ENCODE results near the gene SEC31B.

SEC31B gene

GRCh38 chr10:100516847-100517246 is 2.8 kb downstream of the SEC31B start:
- H3K9me2 ChIP-seq (replicated peaks; ENCODE audit: insufficient read depth, low read length) = no peaks in the 10 kb centered on the region
- no peak overlapping the region for H2AFZ ChIP-seq (ENCODE audit: low read depth, low read length, severe bottlenecking)
- no peaks in the 10 kb centered on the region for H3K9me3 ChIP-seq (ENCODE audit: insufficient read depth, low read length)
- no peaks in the 10 kb centered on the region for H3K36me3 ChIP-seq (ENCODE audit: low read length)
- H3F3A ChIP-seq (ENCODE audit: insufficient read depth) = no peaks in the 10 kb centered on the region; the same call in none of the 2 replicates
- no peaks in the 10 kb centered on the region for H3K27me3 ChIP-seq (ENCODE audit: low read length)
- no peak overlapping the region for H3K4me2 ChIP-seq (ENCODE audit: low read depth, low read length, poor library complexity, severe bottlenecking)
- no peaks in the 10 kb centered on the region for H3K79me2 ChIP-seq (ENCODE audit: insufficient read depth, low read length)
- H3K27ac ChIP-seq (ENCODE audit: low read depth, low read length) = no peak overlapping the region
- H4K20me1 ChIP-seq (ENCODE audit: low read depth, low read length) = no peaks in the 10 kb centered on the region
- no peak for TF ChIP-seq EZH2phosphoT487 (conservative IDR thresholded peaks at IDR 0.05; ENCODE audit: low read length)
- TF ChIP-seq, protein P1, sequence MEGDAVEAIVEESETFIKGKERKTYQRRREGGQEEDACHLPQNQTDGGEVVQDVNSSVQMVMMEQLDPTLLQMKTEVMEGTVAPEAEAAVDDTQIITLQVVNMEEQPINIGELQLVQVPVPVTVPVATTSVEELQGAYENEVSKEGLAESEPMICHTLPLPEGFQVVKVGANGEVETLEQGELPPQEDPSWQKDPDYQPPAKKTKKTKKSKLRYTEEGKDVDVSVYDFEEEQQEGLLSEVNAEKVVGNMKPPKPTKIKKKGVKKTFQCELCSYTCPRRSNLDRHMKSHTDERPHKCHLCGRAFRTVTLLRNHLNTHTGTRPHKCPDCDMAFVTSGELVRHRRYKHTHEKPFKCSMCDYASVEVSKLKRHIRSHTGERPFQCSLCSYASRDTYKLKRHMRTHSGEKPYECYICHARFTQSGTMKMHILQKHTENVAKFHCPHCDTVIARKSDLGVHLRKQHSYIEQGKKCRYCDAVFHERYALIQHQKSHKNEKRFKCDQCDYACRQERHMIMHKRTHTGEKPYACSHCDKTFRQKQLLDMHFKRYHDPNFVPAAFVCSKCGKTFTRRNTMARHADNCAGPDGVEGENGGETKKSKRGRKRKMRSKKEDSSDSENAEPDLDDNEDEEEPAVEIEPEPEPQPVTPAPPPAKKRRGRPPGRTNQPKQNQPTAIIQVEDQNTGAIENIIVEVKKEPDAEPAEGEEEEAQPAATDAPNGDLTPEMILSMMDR (IDR thresholded peaks at IDR 0.05; ENCODE audit: insufficient read depth, low read length, poor library complexity, severe bottlenecking) = no peak
- no peak overlapping the region for H3K9ac ChIP-seq (ENCODE audit: low read length)
- H3K4me3 ChIP-seq (ENCODE audit: insufficient read depth, low read length, poor library complexity, severe bottlenecking) = no peak overlapping the region

DNA sequence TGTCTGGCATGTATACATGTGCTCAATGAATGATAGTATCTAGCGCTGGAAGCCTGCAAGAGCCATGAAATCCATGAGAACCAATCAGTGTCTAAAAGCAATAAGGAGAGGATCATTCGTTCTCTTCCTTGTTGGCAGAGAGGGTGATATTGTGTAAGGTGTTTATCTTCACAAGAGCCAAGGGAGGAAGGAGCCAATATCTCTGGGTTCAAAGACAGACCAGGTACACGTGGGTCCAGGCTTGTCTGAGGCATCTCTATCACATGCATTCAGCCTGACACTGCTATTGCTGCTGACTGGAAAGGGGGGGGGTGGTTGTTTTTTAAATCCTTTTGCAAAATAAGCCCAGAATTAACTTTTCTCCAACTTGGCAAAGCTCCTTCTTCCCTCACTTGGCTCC is 4.0 kb downstream of the SEC31B start:
- no peak overlapping the region for H3K4me3 ChIP-seq (ENCODE audit: insufficient read depth, low read length, poor library complexity, severe bottlenecking)
- no peak overlapping the region for H3K4me2 ChIP-seq (ENCODE audit: low read depth, low read length, poor library complexity, severe bottlenecking)
- H3K9me2 ChIP-seq (replicated peaks; ENCODE audit: insufficient read depth, low read length) = no peaks in the 10 kb centered on the region
- no peaks in the 10 kb centered on the region for H3K27me3 ChIP-seq (ENCODE audit: low read length)
- no peak overlapping the region for H3K9ac ChIP-seq (ENCODE audit: low read length)
- H3K79me2 ChIP-seq (ENCODE audit: insufficient read depth, low read length) = no peaks in the 10 kb centered on the region
- H3K36me3 ChIP-seq (ENCODE audit: low read length) = no peaks in the 10 kb centered on the region
- TF ChIP-seq EZH2phosphoT487 (conservative IDR thresholded peaks at IDR 0.05; ENCODE audit: low read length) = no peak
- TF ChIP-seq, protein P1 (IDR thresholded peaks at IDR 0.05; ENCODE audit: insufficient read depth, low read length, poor library complexity, severe bottlenecking) = no peak
- H3K9me3 ChIP-seq (ENCODE audit: insufficient read depth, low read length) = no peaks in the 10 kb centered on the region
- H4K20me1 ChIP-seq (ENCODE audit: low read depth, low read length) = no peaks in the 10 kb centered on the region
- H2AFZ ChIP-seq (ENCODE audit: low read depth, low read length, severe bottlenecking) = no peak overlapping the region
- no peak overlapping the region for H3K27ac ChIP-seq (ENCODE audit: low read depth, low read length)
- no peaks in the 10 kb centered on the region; the same call in 1 of the 2 replicates for H3F3A ChIP-seq (ENCODE audit: insufficient read depth)

DNA sequence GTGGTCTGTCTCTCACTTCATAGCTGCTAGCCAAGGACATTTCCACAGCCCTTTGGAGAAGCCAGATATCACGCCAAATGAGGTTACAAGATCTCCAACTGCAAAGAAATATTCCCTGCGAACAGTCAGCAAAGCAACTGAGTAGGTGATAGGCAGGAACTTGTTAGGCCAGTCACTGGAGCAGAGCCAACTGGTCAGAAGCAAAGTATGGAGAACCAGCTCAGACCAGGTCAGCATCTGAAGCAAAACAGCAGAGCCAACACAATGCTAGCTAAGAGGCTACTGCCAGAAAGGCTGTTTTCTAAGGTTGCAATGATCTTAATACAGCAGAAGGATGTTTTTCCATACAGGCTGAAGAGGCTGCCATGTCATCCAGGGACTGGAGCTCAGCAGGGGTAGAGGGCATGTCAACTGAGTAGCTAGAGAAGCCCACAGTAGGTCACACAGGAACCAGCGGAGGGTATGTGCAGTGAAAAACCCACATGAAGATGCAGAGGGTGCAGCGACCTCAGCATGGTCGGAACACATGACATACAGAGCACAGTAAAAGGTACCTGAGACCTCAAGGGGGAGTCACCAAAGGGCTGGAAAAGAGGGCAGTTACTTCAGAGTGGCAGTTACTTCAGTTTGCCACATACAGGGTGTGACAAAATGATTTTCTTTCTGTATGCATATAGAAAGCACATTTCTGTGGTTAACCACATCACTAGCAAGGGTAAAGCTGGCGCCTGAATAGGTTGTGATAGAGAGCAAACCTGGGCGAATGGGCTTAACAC is 8.9 kb downstream of the SEC31B start:
- H4K20me1 ChIP-seq (ENCODE audit: low read depth, low read length) = no peaks in the 10 kb centered on the region
- no peak overlapping the region for H3K9ac ChIP-seq (ENCODE audit: low read length)
- no peaks in the 10 kb centered on the region for H3K36me3 ChIP-seq (ENCODE audit: low read length)
- no peaks in the 10 kb centered on the region for H3K9me3 ChIP-seq (ENCODE audit: insufficient read depth, low read length)
- TF ChIP-seq, protein P1 (IDR thresholded peaks at IDR 0.05; ENCODE audit: insufficient read depth, low read length, poor library complexity, severe bottlenecking) = no peak
- TF ChIP-seq EZH2phosphoT487 (conservative IDR thresholded peaks at IDR 0.05; ENCODE audit: low read length) = no peak
- no peak overlapping the region for H3K27ac ChIP-seq (ENCODE audit: low read depth, low read length)
- H3K4me2 ChIP-seq (ENCODE audit: low read depth, low read length, poor library complexity, severe bottlenecking) = no peak overlapping the region
- H3K79me2 ChIP-seq (ENCODE audit: insufficient read depth, low read length) = no peaks in the 10 kb centered on the region
- H3K9me2 ChIP-seq (replicated peaks; ENCODE audit: insufficient read depth, low read length) = no peaks in the 10 kb centered on the region
- H3F3A ChIP-seq (ENCODE audit: insufficient read depth) = no peaks in the 10 kb centered on the region; the same call in 1 of the 2 replicates
- no peak overlapping the region for H2AFZ ChIP-seq (ENCODE audit: low read depth, low read length, severe bottlenecking)
- H3K27me3 ChIP-seq (ENCODE audit: low read length) = no peaks in the 10 kb centered on the region
- H3K4me3 ChIP-seq (ENCODE audit: insufficient read depth, low read length, poor library complexity, severe bottlenecking) = no peak overlapping the region
